OCI-LY1 (cell line): ENCODE results near the gene PTF1A.

Experiments
- H2AFZ ChIP-seq: fragments of 200-600 bp; sonication (generic), shearing (Covaris generic); 2 replicates; pipeline ENCODE4 v1.6.0; 2014; ENCODE audit warnings: antibody characterized with exemption, mild to moderate bottlenecking, low read length
- H3F3A ChIP-seq: fragments of 200-600 bp; sonication (generic), shearing (Covaris generic); 2 replicates; pipeline ENCODE4 v1.6.0; 2014; ENCODE audit warnings: mild to moderate bottlenecking, antibody characterized with exemption, low read length, moderate library complexity; ENCODE audit not compliant: insufficient read depth
- H3K27ac ChIP-seq: fragments of 200-600 bp; sonication (generic); 2 replicates; pipeline ENCODE4 v1.5.1; 2014; ENCODE audit warnings: low read length, mixed run types, mild to moderate bottlenecking, low read depth; ENCODE audit not compliant: poor library complexity, severe bottlenecking
- H3K27me3 ChIP-seq: fragments of 200-600 bp; sonication (generic); 2 replicates; pipeline ENCODE4 v1.6.0; 2014; ENCODE audit warnings: antibody characterized with exemption, mild to moderate bottlenecking, low read length, moderate library complexity; ENCODE audit not compliant: insufficient read depth
- H3K36me3 ChIP-seq: fragments of 200-600 bp; sonication (generic); 2 replicates; pipeline ENCODE4 v1.6.1; 2014; ENCODE audit warnings: mild to moderate bottlenecking, antibody characterized with exemption, low read length, moderate library complexity, mixed read lengths; ENCODE audit not compliant: insufficient read depth
- H3K4me1 ChIP-seq: fragments of 200-600 bp; sonication (generic); 2 replicates; pipeline ENCODE4 v1.5.1; 2014; ENCODE audit warnings: mild to moderate bottlenecking, low read length, moderate library complexity; ENCODE audit not compliant: insufficient read depth, severe bottlenecking
- H3K4me2 ChIP-seq: fragments of 200-600 bp; sonication (generic), shearing (Covaris generic); 2 replicates; pipeline ENCODE4 v1.6.1; 2014; ENCODE audit warnings: low read length
- H3K4me3 ChIP-seq: fragments of 200-600 bp; sonication (generic); 2 replicates; pipeline ENCODE4 v1.5.1; 2014; ENCODE audit warnings: low read length, low read depth, mild to moderate bottlenecking, mixed read lengths; ENCODE audit not compliant: poor library complexity, severe bottlenecking
- H3K79me2 ChIP-seq: fragments of 200-600 bp; shearing (Covaris generic); 2 replicates; pipeline ENCODE4 v1.6.1; 2016; ENCODE audit warnings: mixed run types, low read length, mixed read lengths; ENCODE audit not compliant: insufficient read depth
- H3K9ac ChIP-seq: fragments of 200-600 bp; sonication (generic), shearing (Covaris generic); 2 replicates; pipeline ENCODE4 v1.6.1; 2014; ENCODE audit warnings: mild to moderate bottlenecking, low read length, mixed read lengths
- H3K9me2 ChIP-seq: fragments of 200-600 bp; sonication (generic), shearing (Covaris generic); 2 replicates; pipeline ENCODE4 v1.6.1; 2014; ENCODE audit warnings: low read depth, mild to moderate bottlenecking, low read length, mixed read lengths
- H3K9me3 ChIP-seq: fragments of 200-600 bp; shearing (Covaris generic); 2 replicates; pipeline ENCODE4 v1.6.1; 2014; ENCODE audit warnings: low read length, mixed read lengths
- H4K20me1 ChIP-seq: fragments of 200-600 bp; sonication (generic), shearing (Covaris generic); 2 replicates; pipeline ENCODE4 v1.6.0; 2016; ENCODE audit warnings: mild to moderate bottlenecking, low read length; ENCODE audit not compliant: insufficient read depth
- EZH2 ChIP-seq: fragments of 200-600 bp; sonication (generic), shearing (Covaris generic); IDR thresholded peaks from 2 replicates; pipeline ENCODE4 v1.8.0; 2017; ENCODE audit warnings: borderline replicate concordance, mixed run types, mild to moderate bottlenecking, antibody characterized with exemption, low read length, moderate library complexity, mixed read lengths
- TF ChIP-seq, protein P1 (sequence below): fragments of 200-600 bp; sonication (generic), shearing (Covaris generic); IDR thresholded peaks from 2 replicates; pipeline ENCODE4 v1.5.1; 2017; ENCODE audit warnings: mild to moderate bottlenecking, antibody characterized with exemption, low read length, moderate library complexity, mixed read lengths

Gene PTF1A

DNA sequence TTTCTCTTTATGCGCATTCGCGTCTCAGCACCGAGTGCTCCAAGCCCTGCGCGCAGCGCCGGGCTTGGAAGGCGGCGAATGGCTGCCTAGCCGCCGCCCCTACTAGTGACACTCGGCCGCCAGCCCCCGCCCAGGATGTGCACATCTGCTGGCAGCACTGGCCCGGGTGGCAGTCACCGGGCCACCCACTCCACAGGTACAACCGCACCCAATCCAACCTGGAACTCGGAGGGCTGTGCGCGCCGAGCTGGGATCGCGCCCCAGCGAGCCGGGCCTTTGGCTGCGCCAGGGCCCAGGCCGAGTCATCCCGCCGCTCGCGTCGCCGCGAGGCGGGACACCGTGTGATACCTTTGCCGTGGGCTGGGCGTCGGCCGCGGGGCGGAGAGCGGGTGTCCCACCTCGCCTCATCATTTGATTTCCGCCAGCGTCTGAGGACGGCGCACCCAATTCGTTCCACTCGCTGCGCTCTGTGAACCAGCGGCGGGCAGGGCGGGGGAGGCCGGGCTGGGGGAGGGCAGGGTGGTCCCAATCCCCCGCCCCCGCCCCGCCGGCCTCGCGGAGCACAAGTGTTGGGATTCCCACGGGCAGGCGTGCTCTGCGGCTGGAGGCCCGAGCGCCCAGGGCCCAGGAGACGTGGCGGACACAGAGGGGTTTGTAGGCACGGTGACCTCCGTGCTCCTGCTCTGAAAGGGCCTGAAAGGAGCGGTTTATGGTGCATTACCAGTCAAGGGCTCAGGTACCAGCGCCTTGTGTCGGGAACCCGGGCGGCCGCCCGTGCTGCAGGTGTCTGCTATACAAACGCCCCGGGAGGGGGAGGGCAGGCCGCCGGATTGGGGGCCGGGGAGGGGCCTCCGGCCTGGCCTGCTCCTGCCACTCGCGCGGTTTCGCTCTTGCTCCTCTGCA is 17.8 kb upstream of the PTF1A start:
- Histone ChIP-seq H4K20me1 (no peaks in the 10 kb centered on the region), H3K4me1 (no peaks in the 10 kb centered on the region), H3K9me2 (no peaks in the 10 kb centered on the region), H3K36me3 (no peaks in the 10 kb centered on the region), H3K27ac (no peak overlapping the region), H3F3A (no peaks in the 10 kb centered on the region), H3K9me3 (no peaks in the 10 kb centered on the region), H3K4me2 (no peak overlapping the region), H3K9ac (no peak overlapping the region), H3K4me3 (no peak overlapping the region), H3K27me3 (no peaks in the 10 kb centered on the region), H2AFZ (no peak overlapping the region), H3K79me2 (no peaks in the 10 kb centered on the region)
- TF ChIP-seq, protein P1, sequence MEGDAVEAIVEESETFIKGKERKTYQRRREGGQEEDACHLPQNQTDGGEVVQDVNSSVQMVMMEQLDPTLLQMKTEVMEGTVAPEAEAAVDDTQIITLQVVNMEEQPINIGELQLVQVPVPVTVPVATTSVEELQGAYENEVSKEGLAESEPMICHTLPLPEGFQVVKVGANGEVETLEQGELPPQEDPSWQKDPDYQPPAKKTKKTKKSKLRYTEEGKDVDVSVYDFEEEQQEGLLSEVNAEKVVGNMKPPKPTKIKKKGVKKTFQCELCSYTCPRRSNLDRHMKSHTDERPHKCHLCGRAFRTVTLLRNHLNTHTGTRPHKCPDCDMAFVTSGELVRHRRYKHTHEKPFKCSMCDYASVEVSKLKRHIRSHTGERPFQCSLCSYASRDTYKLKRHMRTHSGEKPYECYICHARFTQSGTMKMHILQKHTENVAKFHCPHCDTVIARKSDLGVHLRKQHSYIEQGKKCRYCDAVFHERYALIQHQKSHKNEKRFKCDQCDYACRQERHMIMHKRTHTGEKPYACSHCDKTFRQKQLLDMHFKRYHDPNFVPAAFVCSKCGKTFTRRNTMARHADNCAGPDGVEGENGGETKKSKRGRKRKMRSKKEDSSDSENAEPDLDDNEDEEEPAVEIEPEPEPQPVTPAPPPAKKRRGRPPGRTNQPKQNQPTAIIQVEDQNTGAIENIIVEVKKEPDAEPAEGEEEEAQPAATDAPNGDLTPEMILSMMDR, result no peak
- no peak for TF ChIP-seq EZH2

DNA sequence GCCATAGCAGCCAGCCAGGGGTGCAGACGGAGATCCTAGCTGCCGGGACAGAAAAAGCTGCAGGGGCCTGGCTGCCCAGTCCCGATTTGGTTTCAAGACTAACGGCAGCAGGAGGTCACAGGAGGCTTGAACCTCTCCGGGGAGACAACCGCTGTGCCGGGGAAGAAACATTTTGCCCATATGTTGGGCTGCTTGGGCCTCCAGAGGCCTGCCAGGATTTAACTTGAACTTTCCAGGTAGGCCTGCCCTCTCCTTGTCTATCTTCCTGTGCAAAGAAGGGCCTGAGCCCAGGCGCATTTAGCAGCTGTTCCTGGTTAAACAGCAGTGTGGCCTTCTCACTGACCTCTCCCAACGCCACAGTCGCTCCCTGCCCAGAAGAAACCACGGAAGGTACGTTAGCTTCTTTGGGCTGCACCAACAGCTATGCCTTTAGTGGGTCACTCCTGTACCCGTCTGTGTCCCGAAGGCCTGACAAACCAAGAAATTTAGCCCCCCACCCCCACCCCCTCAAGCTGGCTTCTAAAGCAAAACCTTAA is 17.1 kb upstream of the PTF1A start:
- Histone ChIP-seq H2AFZ (no peak overlapping the region), H3K36me3 (no peaks in the 10 kb centered on the region), H4K20me1 (no peaks in the 10 kb centered on the region), H3K9ac (no peak overlapping the region), H3K4me1 (no peaks in the 10 kb centered on the region), H3K9me3 (no peaks in the 10 kb centered on the region), H3K4me3 (no peak overlapping the region), H3K4me2 (no peak overlapping the region), H3K27ac (no peak overlapping the region), H3K27me3 (no peaks in the 10 kb centered on the region), H3K9me2 (no peaks in the 10 kb centered on the region), H3K79me2 (no peaks in the 10 kb centered on the region), H3F3A (no peaks in the 10 kb centered on the region)
- TF ChIP-seq EZH2, result no peak
- TF ChIP-seq, protein P1, result no peak

DNA sequence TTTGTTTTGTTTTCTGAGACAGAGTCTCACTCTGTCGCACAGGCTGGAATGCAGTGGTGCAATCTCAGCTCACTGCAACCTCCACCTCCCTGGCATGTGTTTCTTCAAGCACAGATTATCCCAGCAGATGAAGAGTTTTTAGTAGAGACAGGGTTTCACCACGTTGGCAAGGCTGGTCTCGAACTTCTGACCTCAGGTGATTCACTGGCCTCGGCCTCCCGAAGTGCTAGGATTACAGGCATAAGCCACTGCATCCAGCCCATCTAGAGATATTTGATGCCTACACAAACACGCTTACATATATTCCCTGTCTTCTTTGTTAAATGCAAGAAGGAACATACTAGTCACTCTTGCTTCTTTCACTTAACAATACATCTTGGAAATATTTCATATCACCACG is 5.9 kb upstream of the PTF1A start:
- H3K9ac ChIP-seq, result no peak overlapping the region
- H3K27ac ChIP-seq, result no peak overlapping the region
- no peaks in the 10 kb centered on the region for H3K27me3 ChIP-seq
- H3K9me3 ChIP-seq, result no peaks in the 10 kb centered on the region
- H2AFZ ChIP-seq, result no peak overlapping the region
- no peaks in the 10 kb centered on the region for H3K79me2 ChIP-seq
- no peaks in the 10 kb centered on the region for H3F3A ChIP-seq
- no peak overlapping the region for H3K4me2 ChIP-seq
- TF ChIP-seq, protein P1, result no peak
- no peak for TF ChIP-seq EZH2
- no peaks in the 10 kb centered on the region for H4K20me1 ChIP-seq
- no peaks in the 10 kb centered on the region for H3K9me2 ChIP-seq
- H3K36me3 ChIP-seq, result no peaks in the 10 kb centered on the region
- no peaks in the 10 kb centered on the region for H3K4me1 ChIP-seq
- H3K4me3 ChIP-seq, result no peak overlapping the region
